ENCODE measurements around the gene PRPS1. TPM values are rescaled to one million over a fixed set of nuclear protein-coding genes. Genes with fewer than 3 reads are reported as not detected.

PRPS1 gene
- total RNA-seq, 2 experiments from 2014 or later = 66.5 to 70.4 TPM

- intact Hi-C loops (cut with DNase I, micrococcal nuclease) = loop anchor here (1.0 to 5.0 kb wide), 6 partner anchors 58 to 414 kb away; partner anchors contain the start of gene NCBP2L (in 2 of the 2)
- no peak for TF ChIP-seq CTCF (IDR thresholded peaks at IDR 0.05)
- H3K4me3 Mint-ChIP-seq = no peak overlapping the region
- DNase-seq (no peak), ATAC-seq (ENCODE audit: poor library complexity) (no peak)
- no peaks in the 10 kb centered on the region for H3K9me3 Mint-ChIP-seq
- H3K36me3 Mint-ChIP-seq (ENCODE audit: low read depth) = no peaks in the 10 kb centered on the region
- no peak overlapping the region for H3K27ac Mint-ChIP-seq
- no peak overlapping the region for H3K27ac ChIP-seq (ENCODE audit: low read depth in 1 of 2, low read length in 2 of 2)
- ChIA-PET POLR2A (interaction anchor here (1.5 to 3.7 kb wide), 4 partner anchors 15 to 117 kb away, joined by 5 to 23 read pairs (median 14); partner anchors contain the start of genes NCBP2L and TSC22D3), CTCF (interaction anchor here (0.6 to 9.5 kb wide), 6 partner anchors 13 to 122 kb away, joined by 4 to 92 read pairs (median 8); partner anchors contain the start of genes NCBP2L and TSC22D3)
- H3K27me3 Mint-ChIP-seq = no peaks in the 10 kb centered on the region
- no peaks in the 10 kb centered on the region for H3K36me3 ChIP-seq (ENCODE audit: insufficient read depth, low read length)
- no peaks in the 10 kb centered on the region for H3K27me3 ChIP-seq (ENCODE audit: control insufficient read depth in 1 of 2, insufficient read depth in 2 of 2, low read length in 2 of 2)
- H3K4me1 Mint-ChIP-seq (ENCODE audit: low read depth) = peaks cover 29% of the 10 kb centered on the region
- H3K4me1 ChIP-seq (ENCODE audit: insufficient read depth, low read length) = peaks cover 12% of the 10 kb centered on the region
- no peaks in the 10 kb centered on the region for H3K9me3 ChIP-seq (ENCODE audit: control insufficient read depth in 1 of 2, insufficient read depth in 1 of 2, low read length in 2 of 2)
- H3K4me3 ChIP-seq (ENCODE audit: low read length) = no peak overlapping the region
These were observed 31.0 kb downstream of the PRPS1 start for GRCh38 chrX:107659286-107659685.

GRCh38 chrX:107659768-107660167 is 31.5 kb downstream of the PRPS1 start:
- H3K36me3 Mint-ChIP-seq (ENCODE audit: low read depth) = no peaks in the 10 kb centered on the region
- Histone ChIP-seq H3K27me3 (ENCODE audit: control insufficient read depth in 1 of 2, insufficient read depth in 2 of 2, low read length in 2 of 2) (no peaks in the 10 kb centered on the region), H3K36me3 (ENCODE audit: insufficient read depth, low read length) (no peaks in the 10 kb centered on the region), H3K4me1 (ENCODE audit: insufficient read depth, low read length) (peaks cover 9% of the 10 kb centered on the region), H3K4me3 (ENCODE audit: low read length) (no peak overlapping the region), H3K9me3 (ENCODE audit: control insufficient read depth in 1 of 2, insufficient read depth in 1 of 2, low read length in 2 of 2) (no peaks in the 10 kb centered on the region), H3K27ac (ENCODE audit: low read depth in 1 of 2, low read length in 2 of 2) (no peak overlapping the region)
- TF ChIP-seq CTCF (IDR thresholded peaks at IDR 0.05) = peak; percentile 65
- H3K27me3 Mint-ChIP-seq = no peaks in the 10 kb centered on the region
- POLR2A ChIA-PET = interaction anchor here (1.5 to 3.7 kb wide), 4 partner anchors 14 to 116 kb away, joined by 5 to 23 read pairs (median 14); partner anchors contain the start of genes NCBP2L and TSC22D3
- H3K27ac Mint-ChIP-seq = no peak overlapping the region
- H3K4me3 Mint-ChIP-seq = no peak overlapping the region
- CTCF ChIA-PET = interaction anchor here (0.6 to 9.5 kb wide), 11 partner anchors 10 to 121 kb away, joined by 3 to 92 read pairs (median 6); partner anchors contain the start of genes NCBP2L and TSC22D3
- intact Hi-C loops (cut with DNase I, micrococcal nuclease) = loop anchor here (1.0 to 5.0 kb wide), 6 partner anchors 58 to 413 kb away; partner anchors contain the start of gene NCBP2L (in 2 of the 2)
- peaks cover 24% of the 10 kb centered on the region for H3K4me1 Mint-ChIP-seq (ENCODE audit: low read depth)
- ATAC-seq (ENCODE audit: poor library complexity) (peak; percentile 45), DNase-seq (peak in 4 of 14 experiments; percentile 49 to 66 (median 58))
- H3K9me3 Mint-ChIP-seq = no peaks in the 10 kb centered on the region

GRCh38 chrX:107662145-107662544 is 33.8 kb downstream of the PRPS1 start:
- Mint-ChIP-seq H3K9me3 (no peaks in the 10 kb centered on the region), H3K4me1 (ENCODE audit: low read depth) (peaks cover 9% of the 10 kb centered on the region), H3K27me3 (no peaks in the 10 kb centered on the region), H3K36me3 (ENCODE audit: low read depth) (peaks cover 3% of the 10 kb centered on the region), H3K27ac (peak overlapping the region; percentile 51), H3K4me3 (no peak overlapping the region)
- H3K36me3 ChIP-seq (ENCODE audit: insufficient read depth, low read length) = no peaks in the 10 kb centered on the region
- no peaks in the 10 kb centered on the region for H3K4me1 ChIP-seq (ENCODE audit: insufficient read depth, low read length)
- ChIA-PET CTCF (interaction anchor here (9.5 kb wide), 1 partner anchor 113 kb away, joined by 92 read pairs; the partner anchor contains the start of genes NCBP2L and TSC22D3), POLR2A (interaction anchor here (0.8 to 3.7 kb wide), 2 partner anchors 53 to 55 kb away, joined by 3 to 16 read pairs; no protein-coding TSS in a partner anchor)
- TF ChIP-seq CTCF (IDR thresholded peaks at IDR 0.05) = no peak
- H3K9me3 ChIP-seq (ENCODE audit: control insufficient read depth in 1 of 2, insufficient read depth in 1 of 2, low read length in 2 of 2) = no peaks in the 10 kb centered on the region
- H3K4me3 ChIP-seq (ENCODE audit: low read length) = no peak overlapping the region
- DNase-seq (no peak), ATAC-seq (ENCODE audit: poor library complexity) (no peak)
- H3K27me3 ChIP-seq (ENCODE audit: control insufficient read depth in 1 of 2, insufficient read depth in 2 of 2, low read length in 2 of 2) = no peaks in the 10 kb centered on the region
- no peak overlapping the region for H3K27ac ChIP-seq (ENCODE audit: low read depth in 1 of 2, low read length in 2 of 2)
- intact Hi-C loops (cut with DNase I, micrococcal nuclease) = no loop called here
